Measurements from ENCODE around the gene SLC43A2.
"Not testable (repeated sequence)": the region's sequence is repeated elsewhere in the genome, so short reads cannot be mapped to it uniquely, and the experiment has no call there.

SLC43A2 gene

GRCh38 chr17:1588821-1589585 lies 39.6 kb downstream of the SLC43A2 start:
- DNase-seq, result no peak

GRCh38 chr17:1584167-1584566 lies 44.5 kb downstream of the SLC43A2 start:
- DNase-seq, result no peak

GRCh38 chr17:1583556-1583955 lies 45.1 kb downstream of the SLC43A2 start:
- DNase-seq, result no peak

- DNase-seq, result no peak
Observed at GRCh38 chr17:1582374-1582773, 46.3 kb downstream of the SLC43A2 start.

GRCh38 chr17:1580979-1581676 lies 47.5 kb downstream of the SLC43A2 start:
- DNase-seq, result no peak

GRCh38 chr17:1578029-1578428 lies 50.6 kb downstream of the SLC43A2 start:
- DNase-seq, result no peak

GRCh38 chr17:1577583-1578013 lies 51.0 kb downstream of the SLC43A2 start:
- DNase-seq, result no peak

GRCh38 chr17:1577182-1577581 lies 51.5 kb downstream of the SLC43A2 start:
- no peak for DNase-seq

GRCh38 chr17:1576500-1576899 lies 52.1 kb downstream of the SLC43A2 start:
- no peak for DNase-seq

GRCh38 chr17:1574697-1575471 lies 53.8 kb downstream of the SLC43A2 start:
- DNase-seq, result no peak

GRCh38 chr17:1573932-1574696 lies 54.5 kb downstream of the SLC43A2 start:
- peak in 4 of 6 experiments; percentile 22 to 44 (median 30) for DNase-seq

GRCh38 chr17:1572646-1573045 lies 56.0 kb downstream of the SLC43A2 start:
- DNase-seq, result not testable (repeated sequence)

GRCh38 chr17:1571341-1571704 lies 57.3 kb downstream of the SLC43A2 start:
- DNase-seq, result no peak

GRCh38 chr17:1568950-1569810 lies 59.5 kb downstream of the SLC43A2 start:
- no peak for DNase-seq

- peak in 3 of 6 experiments; percentile 9 to 24 (median 16) for DNase-seq
Observed at GRCh38 chr17:1566505-1567199, 62.0 kb downstream of the SLC43A2 start.

GRCh38 chr17:1565877-1566276 lies 62.8 kb downstream of the SLC43A2 start:
- no peak for DNase-seq

- peak in 1 of 6 experiments; percentile 6 for DNase-seq
Observed at GRCh38 chr17:1563786-1564613, 64.6 kb downstream of the SLC43A2 start.

- not testable (repeated sequence) for DNase-seq
Observed at GRCh38 chr17:1563471-1563785, 65.2 kb downstream of the SLC43A2 start.

GRCh38 chr17:1562176-1562643 lies 66.4 kb downstream of the SLC43A2 start:
- DNase-seq, result peak in 1 of 6 experiments; percentile 32
